DMS 273 treated with DMSO at 0.1 percent for 48 hours (cell line): ENCODE data around the gene TPM1.

ENCODE experiments used
- DNase-seq: peaks from one replicate; lab custom pipeline; 2025; lab: John Stamatoyannopoulos, UW

Gene TPM1

GRCh38 chr15:63042877-63043334 is 359 bp downstream of the TPM1 start:
- DNase-seq: no peak

- DNase-seq: no peak
Measured at GRCh38 chr15:63043335-63044076, 959 bp downstream of the TPM1 start.

- DNase-seq: no peak
Measured at GRCh38 chr15:63044077-63044644, 1.6 kb downstream of the TPM1 start.

GRCh38 chr15:63044645-63045464 is 2.3 kb downstream of the TPM1 start:
- no peak for DNase-seq

GRCh38 chr15:63045465-63045840 is 2.9 kb downstream of the TPM1 start:
- DNase-seq: no peak

GRCh38 chr15:63045879-63046278 is 3.3 kb downstream of the TPM1 start:
- no peak for DNase-seq

- DNase-seq: no peak
Measured at GRCh38 chr15:63046917-63047760, 4.6 kb downstream of the TPM1 start.

- no peak for DNase-seq
Measured at GRCh38 chr15:63047792-63048114, 5.2 kb downstream of the TPM1 start.

- DNase-seq: peak; percentile 36
Measured at GRCh38 chr15:63048115-63048775, 5.7 kb downstream of the TPM1 start.

GRCh38 chr15:63048776-63049665 is 6.5 kb downstream of the TPM1 start:
- no peak for DNase-seq

GRCh38 chr15:63049783-63050371 is 7.3 kb downstream of the TPM1 start:
- DNase-seq: no peak

- DNase-seq: no peak
Measured at GRCh38 chr15:63050731-63051155, 8.2 kb downstream of the TPM1 start.

GRCh38 chr15:63051156-63052066 is 8.9 kb downstream of the TPM1 start:
- peak; percentile 8 for DNase-seq

- DNase-seq: no peak
Measured at GRCh38 chr15:63052077-63052841, 9.7 kb downstream of the TPM1 start.

- no peak for DNase-seq
Measured at GRCh38 chr15:63052961-63053698, 10.6 kb downstream of the TPM1 start.

GRCh38 chr15:63054281-63054683 is 11.7 kb downstream of the TPM1 start:
- DNase-seq: no peak

- DNase-seq: no peak
Measured at GRCh38 chr15:63054985-63055384, 12.4 kb downstream of the TPM1 start.

- DNase-seq: peak; percentile 40
Measured at GRCh38 chr15:63056829-63057228, 14.3 kb downstream of the TPM1 start.
